ENCODE data around the gene DOK7.
A peak's percentile ranks its signal among the peaks of the same experiment; 100 is the strongest.

The DOK7 gene

GRCh38 chr4:3427706-3428446, 35.2 kb upstream of the DOK7 start:
- DNase-seq (ENCODE audit: low read depth): no peak

DNA sequence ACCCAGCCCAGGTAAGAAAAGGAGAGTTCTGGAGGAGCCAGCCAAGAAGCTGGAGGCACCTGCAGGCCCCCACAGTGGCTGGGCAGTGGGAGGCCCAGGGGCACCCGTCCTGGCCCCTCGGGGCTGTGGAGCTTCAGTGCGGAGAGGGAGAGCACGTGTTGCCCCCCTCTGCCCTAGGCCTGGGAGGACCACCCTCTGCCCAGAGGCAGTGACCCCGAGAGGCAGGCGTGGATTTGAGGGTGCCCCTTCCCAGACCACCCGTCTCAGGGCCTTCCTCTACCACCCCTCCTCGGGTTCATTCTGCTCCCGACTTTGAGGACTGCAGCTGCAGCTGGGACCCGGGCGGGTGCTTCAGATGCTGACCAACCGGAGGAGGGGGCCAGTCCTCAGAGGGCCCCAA, 33.5 kb upstream of the DOK7 start:
- no peak for DNase-seq (ENCODE audit: low read depth)

- no peak for DNase-seq (ENCODE audit: low read depth)
These were observed 32.6 kb upstream of the DOK7 start for GRCh38 chr4:3430524-3430923.

DNA sequence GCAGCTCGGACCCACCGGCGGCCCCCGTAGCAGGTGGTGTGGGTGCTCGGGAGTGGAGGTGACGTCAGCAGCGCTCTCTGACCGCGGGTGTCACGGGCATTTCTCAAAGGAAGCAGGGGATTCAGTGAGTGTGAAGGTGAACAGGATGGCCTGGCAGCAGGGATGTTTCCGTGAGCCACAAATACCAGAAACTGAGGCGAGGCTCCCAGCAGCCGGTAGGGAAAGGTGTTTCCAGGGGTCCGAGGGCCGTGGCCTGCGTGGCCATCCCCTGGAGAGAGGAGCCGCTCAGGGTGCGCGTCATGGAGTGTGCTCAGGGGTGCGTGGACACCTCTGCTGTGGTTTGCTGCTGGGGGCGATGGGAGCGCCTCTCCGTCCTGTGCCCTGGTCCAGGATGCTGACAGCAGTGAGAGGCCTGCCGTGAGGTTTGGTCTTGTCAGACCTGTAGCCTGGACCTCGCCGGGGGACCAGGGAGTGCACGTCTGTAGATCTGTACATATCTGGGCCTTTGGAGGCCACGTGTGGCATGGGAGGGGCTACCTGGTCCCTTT, 31.6 kb upstream of the DOK7 start:
- no peak for DNase-seq (ENCODE audit: low read depth)

DNA sequence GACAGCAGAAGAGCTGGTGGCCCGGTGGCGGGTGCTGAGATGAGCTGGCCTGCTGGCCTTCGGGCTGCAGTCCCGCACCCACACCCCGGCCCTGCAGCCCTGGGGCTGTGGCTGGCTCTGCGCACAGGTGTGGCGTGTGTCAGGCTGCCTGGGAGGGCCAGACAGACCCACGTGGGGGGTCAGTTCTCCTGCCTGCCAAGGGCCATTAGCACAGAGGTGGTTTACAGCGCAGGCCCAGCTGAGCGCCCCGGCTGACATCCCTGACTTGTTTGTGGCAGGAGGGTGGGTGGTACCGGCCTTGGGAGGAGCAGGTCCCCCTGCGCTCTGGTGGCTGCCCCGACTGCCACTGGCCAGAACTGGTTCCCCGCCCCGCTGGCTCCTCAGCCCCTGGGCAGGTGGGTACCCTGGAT, 30.7 kb upstream of the DOK7 start:
- DNase-seq (ENCODE audit: low read depth): no peak

DNA sequence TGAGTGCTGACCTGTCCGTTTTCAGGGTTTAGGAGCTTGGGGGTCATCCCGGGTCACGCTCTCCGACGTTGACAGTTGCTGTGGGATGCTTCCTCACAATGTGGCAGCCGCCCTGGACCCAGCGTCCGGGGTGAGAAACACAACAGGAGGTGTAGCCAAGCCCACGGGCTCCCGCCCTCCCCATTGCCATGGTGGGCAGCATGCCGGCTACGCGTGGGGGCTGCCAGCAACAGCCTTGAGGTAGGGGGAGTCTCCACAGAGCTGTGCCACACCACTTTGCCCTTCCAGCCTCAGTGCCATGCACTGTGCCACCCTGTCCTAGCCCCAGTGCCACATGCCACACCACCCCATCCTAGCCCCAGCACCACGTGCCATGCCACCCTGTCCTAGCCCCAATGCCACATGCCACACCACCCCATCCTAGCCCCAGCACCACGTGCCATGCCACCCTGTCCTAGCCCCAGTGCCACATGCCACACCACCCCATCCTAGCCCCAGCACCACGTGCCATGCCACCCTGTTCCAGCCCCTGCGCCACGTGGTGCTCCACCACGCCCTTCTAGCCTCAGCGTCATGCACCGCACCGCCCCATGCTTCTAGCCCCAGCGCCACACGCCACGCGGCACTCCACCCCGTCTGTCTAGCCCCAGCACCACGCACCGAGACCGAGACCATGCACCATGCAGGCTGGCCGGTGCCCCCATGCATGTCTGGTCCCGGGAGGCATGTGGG, 29.8 kb upstream of the DOK7 start:
- no peak for DNase-seq (ENCODE audit: low read depth)

DNA sequence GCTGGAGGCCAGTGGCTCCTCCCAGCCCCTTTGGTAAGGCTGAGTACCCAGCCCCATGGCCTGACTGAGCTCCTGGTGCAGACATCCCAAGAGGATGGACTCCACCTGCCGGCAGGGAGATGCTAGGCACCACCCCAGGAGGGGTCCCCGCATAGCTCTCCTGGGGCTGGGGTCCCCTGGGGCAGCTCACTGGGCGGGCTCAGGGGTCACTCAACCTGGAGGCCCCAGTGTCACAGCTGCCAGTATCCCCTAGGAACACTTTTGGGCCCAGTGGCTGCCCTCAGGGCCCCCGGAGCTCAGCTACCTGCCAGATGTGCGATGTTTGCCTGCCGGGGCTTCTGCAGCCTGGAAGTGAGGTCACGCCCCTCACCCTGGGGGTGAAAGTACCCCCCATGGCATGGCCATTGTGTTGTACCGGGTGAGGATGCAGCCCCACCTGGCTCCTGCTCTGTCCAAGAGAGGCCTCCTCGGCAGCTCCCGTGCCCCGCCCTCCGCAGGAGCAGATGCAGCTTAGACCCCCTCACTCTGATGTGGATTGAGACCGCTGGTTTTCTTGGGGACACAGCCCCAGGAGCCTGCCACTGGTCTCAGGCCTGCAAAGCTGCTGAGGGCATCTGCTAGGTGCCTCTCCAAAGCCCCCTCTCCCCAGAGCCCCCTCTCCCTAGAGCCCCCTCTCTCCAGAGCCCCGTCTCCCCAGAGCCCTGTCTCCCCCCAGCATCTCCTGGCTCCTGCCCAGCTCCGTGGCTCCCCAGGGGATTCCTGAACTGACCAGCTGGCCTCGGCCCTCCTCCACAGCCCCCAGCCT, 28.0 kb upstream of the DOK7 start:
- DNase-seq (ENCODE audit: low read depth): no peak

GRCh38 chr4:3435686-3435956, 27.5 kb upstream of the DOK7 start:
- no peak for DNase-seq (ENCODE audit: low read depth)

- no peak for DNase-seq (ENCODE audit: low read depth)
These were observed 26.9 kb upstream of the DOK7 start for GRCh38 chr4:3436048-3436797.

DNA sequence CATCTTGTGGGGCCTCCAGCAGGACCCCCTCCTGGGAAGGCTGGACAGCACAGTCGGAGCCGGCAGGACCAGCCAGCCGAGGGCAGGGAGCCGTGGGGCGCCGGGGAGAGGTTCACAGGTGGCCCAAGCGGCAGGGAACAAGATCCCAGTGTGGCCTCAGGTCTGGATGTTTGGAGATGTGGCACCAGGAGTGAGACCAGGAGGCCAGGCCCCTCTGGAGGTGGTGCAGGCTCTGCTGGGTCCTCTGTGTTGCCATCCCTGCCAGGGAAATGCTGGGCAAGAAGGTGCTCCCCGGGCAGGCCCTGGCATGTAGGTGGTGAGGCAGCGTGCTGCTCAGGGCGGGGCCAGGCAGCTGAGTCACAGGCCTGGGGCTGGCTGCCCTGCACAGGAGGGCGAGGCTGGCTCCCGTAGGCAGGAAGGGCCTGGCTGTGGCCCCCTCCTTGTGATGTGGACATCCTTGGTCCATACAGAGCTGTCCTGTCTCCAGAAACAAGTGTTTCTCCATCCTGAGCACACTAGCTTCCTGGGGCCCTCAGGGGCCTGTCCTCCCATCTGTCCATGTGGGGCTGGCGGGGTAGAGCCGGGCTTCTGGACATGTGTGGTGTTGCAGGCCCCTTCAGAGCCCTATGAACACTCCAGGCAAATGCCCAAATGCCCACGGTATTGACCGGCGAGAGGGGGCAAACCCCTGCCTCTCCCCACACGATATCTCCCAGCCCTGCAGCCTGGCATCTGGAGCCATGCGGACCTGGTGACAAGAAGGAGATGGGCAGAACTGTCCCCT, 26.1 kb upstream of the DOK7 start:
- no peak for DNase-seq (ENCODE audit: low read depth)

DNA sequence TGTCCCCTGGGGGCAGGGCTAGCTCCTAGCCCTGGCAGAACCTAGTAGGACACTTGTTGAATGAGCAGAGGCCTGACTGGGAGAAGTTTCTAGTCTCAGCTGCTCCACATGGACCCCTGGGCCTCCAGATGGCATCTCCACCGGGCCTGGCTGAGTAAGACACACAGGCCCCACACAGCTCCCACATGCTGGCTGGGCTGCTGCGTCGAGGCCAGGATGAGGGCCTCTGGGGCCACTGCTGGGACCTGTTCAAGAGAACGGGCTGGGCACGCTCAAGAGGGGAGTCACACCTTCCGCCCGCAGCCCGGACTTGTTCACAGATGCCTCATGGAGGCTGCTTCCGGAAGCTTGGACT, 25.5 kb upstream of the DOK7 start:
- DNase-seq (ENCODE audit: low read depth): no peak

DNA sequence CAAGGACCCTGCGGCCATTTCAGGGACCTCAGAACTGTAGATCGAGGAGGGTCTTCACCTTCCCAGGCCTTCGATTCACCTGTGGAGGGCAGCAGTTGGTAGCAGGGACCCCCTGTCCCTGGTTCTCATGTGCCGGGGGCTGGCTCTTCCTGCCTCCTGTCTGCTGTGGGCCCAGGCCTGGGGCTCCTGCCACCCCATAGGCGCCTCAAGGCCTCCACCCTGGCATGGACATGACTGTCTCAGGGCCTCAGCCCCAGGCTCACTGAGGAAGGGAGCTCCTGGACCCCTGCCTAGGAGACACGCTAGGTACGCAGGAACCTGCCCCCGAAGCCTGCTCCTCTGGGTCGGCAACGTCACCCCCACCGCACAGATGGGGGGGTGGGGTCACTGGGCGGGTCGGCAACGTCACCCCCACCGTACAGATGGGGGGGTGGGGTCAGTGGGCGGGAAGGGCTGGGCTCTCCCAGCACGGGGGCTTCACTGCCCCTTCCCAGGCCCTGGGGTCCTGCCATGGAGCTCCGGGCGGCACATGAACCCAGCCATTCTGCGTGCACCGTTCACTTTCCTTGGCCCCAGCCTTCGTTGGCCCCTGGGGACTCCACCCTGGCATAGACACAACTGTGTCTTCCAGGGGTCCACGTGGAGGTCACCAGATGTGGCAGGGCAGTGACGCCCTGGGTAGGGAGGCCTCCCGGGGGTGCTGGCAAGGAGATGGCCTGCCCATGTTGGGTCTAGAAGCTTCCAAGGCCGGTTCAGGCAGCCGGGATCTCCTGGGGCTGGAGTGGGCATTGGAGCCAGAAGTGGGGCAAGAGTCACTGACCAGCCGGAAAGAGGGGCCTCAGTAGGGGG, 24.9 kb upstream of the DOK7 start:
- DNase-seq (ENCODE audit: low read depth): no peak

DNA sequence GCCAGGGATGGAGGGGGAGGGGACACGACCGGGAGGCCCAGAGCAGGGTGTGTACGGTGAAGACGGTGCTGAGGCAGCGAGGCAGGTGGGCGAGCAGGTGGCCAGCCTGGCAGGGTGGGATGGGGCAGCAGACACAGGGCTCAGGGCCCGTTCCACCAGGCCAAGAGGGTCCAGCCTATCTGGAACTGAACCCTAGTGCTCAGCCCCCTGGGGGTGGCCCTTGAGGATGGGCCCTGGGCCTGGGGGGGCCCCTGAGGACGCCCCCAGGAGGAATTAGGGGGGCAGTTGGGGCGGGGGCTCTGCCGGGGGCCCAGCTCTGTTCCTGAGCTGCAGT, 24.3 kb upstream of the DOK7 start:
- no peak for DNase-seq (ENCODE audit: low read depth)

GRCh38 chr4:3439391-3439790, 23.7 kb upstream of the DOK7 start:
- DNase-seq (ENCODE audit: low read depth): no peak

GRCh38 chr4:3440011-3440410, 23.1 kb upstream of the DOK7 start:
- DNase-seq (ENCODE audit: low read depth): no peak

GRCh38 chr4:3440979-3441500, 22.1 kb upstream of the DOK7 start:
- peak; percentile 31 for DNase-seq (ENCODE audit: low read depth)

- DNase-seq (ENCODE audit: low read depth): no peak
These were observed 21.3 kb upstream of the DOK7 start, which contains the start of gene HGFAC for GRCh38 chr4:3441501-3442459. Gene HGFAC (plus strand): TSS chr4:3441968. CDS start chr4:3442002, 34 bp downstream.

- no peak for DNase-seq (ENCODE audit: low read depth)
These were observed 20.6 kb upstream of the DOK7 start for GRCh38 chr4:3442460-3442958.
